ENCODE results near the gene KCNAB2.

Gene KCNAB2

GRCh38 chr1:6002714-6003501, 42.8 kb upstream of the KCNAB2 start:
- Histone ChIP-seq H3K27ac (no peak overlapping the region), H3K36me3 (ENCODE audit: control insufficient read depth, insufficient read depth, low read length) (no peaks in the 10 kb centered on the region), H3K79me2 (no peaks in the 10 kb centered on the region), H3K27me3 (ENCODE audit: control insufficient read depth, insufficient read depth, low read length) (no peaks in the 10 kb centered on the region), H3K9me3 (ENCODE audit: control insufficient read depth, low read length) (no peaks in the 10 kb centered on the region), H3K4me2 (ENCODE audit: low read length) (no peak overlapping the region), H3K9ac (no peak overlapping the region), H3K4me1 (no peaks in the 10 kb centered on the region), H3K4me3 (ENCODE audit: low read depth, low read length) (no peak overlapping the region), H2AFZ (no peak overlapping the region)
- no peak for TF ChIP-seq CTCF (IDR thresholded peaks at IDR 0.05)

DNA sequence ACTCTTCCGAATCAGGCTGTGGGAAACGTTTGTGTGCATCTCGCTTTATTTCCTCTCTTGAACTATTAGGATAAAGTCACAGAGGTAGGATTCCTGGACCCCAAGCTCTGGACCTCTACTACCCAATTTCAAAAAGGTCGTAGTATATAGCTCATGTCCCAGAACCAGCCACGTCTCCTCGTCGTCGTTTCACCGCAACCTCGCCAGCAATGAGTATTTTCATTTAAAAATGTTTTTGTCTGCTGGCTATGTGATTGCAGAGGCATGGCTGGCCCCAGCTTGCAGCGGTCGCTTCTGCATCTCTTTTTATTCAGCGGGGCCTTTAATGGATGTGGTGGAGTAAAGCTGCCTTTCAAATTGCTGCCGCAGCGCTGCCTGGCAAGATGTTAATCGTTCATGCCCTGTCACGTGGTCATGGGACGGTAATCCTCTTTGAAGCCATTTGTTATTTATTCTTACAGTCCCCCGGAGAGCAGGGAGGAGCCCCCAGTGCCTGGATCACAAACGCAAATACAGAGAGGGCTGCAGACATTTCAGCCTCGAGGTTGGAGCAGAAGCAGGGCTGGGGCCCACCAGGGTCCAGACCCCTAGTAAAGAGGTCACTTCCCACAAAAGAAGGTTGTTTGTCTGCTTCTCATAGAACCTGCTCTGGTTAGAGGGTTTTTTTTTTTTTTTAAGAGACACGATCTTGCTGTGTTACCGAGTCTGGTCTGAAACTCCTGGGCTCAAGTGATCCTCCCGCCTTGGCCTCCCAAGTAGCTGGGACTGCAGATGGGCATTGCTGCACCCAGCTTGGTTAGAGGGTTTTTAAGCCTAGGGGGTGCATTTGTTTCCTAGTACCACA, 41.9 kb upstream of the KCNAB2 start:
- Histone ChIP-seq H3K9ac (no peak overlapping the region), H3K36me3 (ENCODE audit: control insufficient read depth, insufficient read depth, low read length) (no peaks in the 10 kb centered on the region), H3K27ac (no peak overlapping the region), H3K4me3 (ENCODE audit: low read depth, low read length) (no peak overlapping the region), H3K9me3 (ENCODE audit: control insufficient read depth, low read length) (no peaks in the 10 kb centered on the region), H3K4me2 (ENCODE audit: low read length) (no peak overlapping the region), H3K4me1 (no peaks in the 10 kb centered on the region), H3K27me3 (ENCODE audit: control insufficient read depth, insufficient read depth, low read length) (no peaks in the 10 kb centered on the region), H2AFZ (no peak overlapping the region), H3K79me2 (no peaks in the 10 kb centered on the region)
- TF ChIP-seq CTCF (IDR thresholded peaks at IDR 0.05), result no peak

GRCh38 chr1:6004412-6005123, 41.1 kb upstream of the KCNAB2 start:
- no peak overlapping the region for H3K4me3 ChIP-seq (ENCODE audit: low read depth, low read length)
- H3K36me3 ChIP-seq (ENCODE audit: control insufficient read depth, insufficient read depth, low read length), result no peaks in the 10 kb centered on the region
- H3K79me2 ChIP-seq, result no peaks in the 10 kb centered on the region
- H3K4me2 ChIP-seq (ENCODE audit: low read length), result no peak overlapping the region
- no peak overlapping the region for H3K9ac ChIP-seq
- H2AFZ ChIP-seq, result no peak overlapping the region
- no peak for TF ChIP-seq CTCF (IDR thresholded peaks at IDR 0.05)
- no peaks in the 10 kb centered on the region for H3K27me3 ChIP-seq (ENCODE audit: control insufficient read depth, insufficient read depth, low read length)
- H3K27ac ChIP-seq, result no peak overlapping the region
- no peaks in the 10 kb centered on the region for H3K4me1 ChIP-seq
- no peaks in the 10 kb centered on the region for H3K9me3 ChIP-seq (ENCODE audit: control insufficient read depth, low read length)

DNA sequence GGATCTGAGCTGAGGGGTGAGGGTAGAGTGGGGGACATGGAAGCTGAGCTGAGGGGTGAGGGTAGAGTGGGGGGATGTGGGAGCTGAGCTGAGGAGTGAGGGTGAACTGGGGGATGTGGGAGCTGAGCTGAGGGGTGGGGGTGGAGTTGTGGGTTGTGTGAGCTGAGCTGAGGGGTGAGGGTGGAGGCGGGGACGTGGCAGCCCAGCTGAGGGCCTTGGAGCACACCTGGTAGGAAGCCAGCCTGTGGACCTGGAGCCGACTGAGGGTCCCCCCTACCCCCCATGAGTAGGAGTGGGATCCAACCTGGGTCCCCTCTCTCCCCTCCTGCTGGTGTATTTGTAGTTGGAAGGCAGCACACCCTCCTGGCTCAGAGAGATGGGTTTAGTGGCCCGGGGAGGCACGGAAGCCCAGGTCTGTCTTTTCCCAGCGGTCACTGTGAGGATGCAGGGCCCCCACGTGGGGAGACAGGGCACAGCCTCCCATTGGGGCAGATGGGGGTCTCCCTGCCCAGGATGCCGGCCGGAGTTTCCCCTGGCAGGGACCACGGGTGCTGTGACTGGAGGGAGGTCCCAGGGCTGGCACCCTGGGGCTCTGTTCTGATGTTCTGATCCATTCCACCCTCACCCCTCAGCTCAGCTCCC, 40.3 kb upstream of the KCNAB2 start:
- Histone ChIP-seq H3K4me1 (no peaks in the 10 kb centered on the region), H3K4me3 (ENCODE audit: low read depth, low read length) (no peak overlapping the region), H3K9me3 (ENCODE audit: control insufficient read depth, low read length) (no peaks in the 10 kb centered on the region), H3K27ac (no peak overlapping the region), H3K79me2 (no peaks in the 10 kb centered on the region), H3K27me3 (ENCODE audit: control insufficient read depth, insufficient read depth, low read length) (no peaks in the 10 kb centered on the region), H3K9ac (no peak overlapping the region), H2AFZ (no peak overlapping the region), H3K36me3 (ENCODE audit: control insufficient read depth, insufficient read depth, low read length) (no peaks in the 10 kb centered on the region), H3K4me2 (ENCODE audit: low read length) (no peak overlapping the region)
- TF ChIP-seq CTCF (IDR thresholded peaks at IDR 0.05), result no peak

Measured in parathyroid adenoma (tissue), 2 donors.